ENCODE data around the gene PIK3CB.
"Not testable (repeated sequence)": the region's sequence is repeated elsewhere in the genome, so short reads cannot be mapped to it uniquely, and the experiment has no call there.

Gene PIK3CB

GRCh38 chr3:138834596-138835396 lies at the start of gene PIK3CB:
TSS of gene PIK3CB (minus strand) at chr3:138834928. CDS start at chr3:138759343, 75,585 bp downstream.
- peak; percentile 96 for DNase-seq

GRCh38 chr3:138881233-138881632 lies 46.5 kb upstream of the PIK3CB start:
- DNase-seq: no peak

- DNase-seq: no peak
These were observed 45.0 kb upstream of the PIK3CB start for GRCh38 chr3:138879541-138880380.

- DNase-seq: no peak
These were observed 42.5 kb upstream of the PIK3CB start for GRCh38 chr3:138877226-138877625.

GRCh38 chr3:138875754-138876664 lies 41.3 kb upstream of the PIK3CB start:
- no peak for DNase-seq

- no peak for DNase-seq
These were observed 40.5 kb upstream of the PIK3CB start for GRCh38 chr3:138875096-138875753.

GRCh38 chr3:138873471-138874278 lies 38.9 kb upstream of the PIK3CB start:
- no peak for DNase-seq

GRCh38 chr3:138872632-138873031 lies 37.9 kb upstream of the PIK3CB start:
- DNase-seq: no peak

GRCh38 chr3:138867996-138868395 lies 33.3 kb upstream of the PIK3CB start:
- DNase-seq: no peak

- DNase-seq: no peak
These were observed 29.0 kb upstream of the PIK3CB start for GRCh38 chr3:138863776-138864113.

- no peak for DNase-seq
These were observed 28.4 kb upstream of the PIK3CB start for GRCh38 chr3:138862924-138863775.

GRCh38 chr3:138862531-138862923 lies 27.8 kb upstream of the PIK3CB start:
- DNase-seq: no peak

GRCh38 chr3:138861798-138862197 lies 27.1 kb upstream of the PIK3CB start:
- no peak for DNase-seq

- no peak for DNase-seq
These were observed 22.1 kb upstream of the PIK3CB start for GRCh38 chr3:138856799-138857198.

GRCh38 chr3:138854940-138855339 lies 20.2 kb upstream of the PIK3CB start:
- DNase-seq: no peak

- no peak for DNase-seq
These were observed 19.5 kb upstream of the PIK3CB start for GRCh38 chr3:138854204-138854603.

GRCh38 chr3:138850151-138850550 lies 15.4 kb upstream of the PIK3CB start:
- no peak for DNase-seq

- DNase-seq: no peak
These were observed 14.7 kb upstream of the PIK3CB start for GRCh38 chr3:138849222-138849940.

GRCh38 chr3:138848696-138849095 lies 14.0 kb upstream of the PIK3CB start:
- no peak for DNase-seq

- DNase-seq: not testable (repeated sequence)
These were observed 12.1 kb upstream of the PIK3CB start for GRCh38 chr3:138846824-138847223.
